ENCODE data around the gene PDE6B.
"Not testable (repeated sequence)": the region's sequence is repeated elsewhere in the genome, so short reads cannot be mapped to it uniquely, and the experiment has no call there.

DNA sequence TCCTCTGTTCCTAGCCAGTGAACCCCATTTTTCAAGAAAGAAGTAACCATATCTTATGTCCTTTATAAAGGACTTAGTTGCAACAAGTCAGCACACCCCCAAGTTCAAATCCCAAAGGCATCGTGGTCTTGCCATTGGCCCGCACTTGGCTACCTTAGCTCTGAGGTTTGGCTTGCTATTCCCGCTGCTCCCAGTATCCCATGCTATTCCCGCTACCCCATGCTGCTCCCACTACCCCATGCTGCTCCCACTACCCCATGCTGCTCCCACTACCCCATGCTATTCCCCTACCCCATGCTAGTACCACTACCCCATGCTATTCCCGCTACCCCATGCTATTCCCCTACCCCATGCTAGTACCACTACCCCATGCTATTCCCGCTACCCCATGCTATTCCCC is 42.8 kb downstream of the PDE6B start:
- not testable (repeated sequence) for TF ChIP-seq CTCF, POLR2A (IDR thresholded peaks at IDR 0.05)

Data from thyroid gland (tissue), 4 donors.